AG04450 (cell line): ENCODE results near the gene FAM135A. TPM values are rescaled to one million over a fixed set of nuclear protein-coding genes. Genes with fewer than 3 reads are reported as not detected.
"Not testable (repeated sequence)": the region's sequence is repeated elsewhere in the genome, so short reads cannot be mapped to it uniquely, and the experiment has no call there.

ENCODE experiments used
- CTCF ChIA-PET: fragments of 300-600, 350-600 bp; formaldehyde crosslinking; extraction: SDS; loops from one replicate; lab custom pipeline; 2022; ENCODE audit warnings: antibody characterized with exemption, inconsistent platforms; lab: Charles Lee
- POLR2A ChIA-PET: fragments of 350-600 bp; formaldehyde crosslinking; extraction: SDS; loops from one replicate; lab custom pipeline; 2021; ENCODE audit warnings: antibody characterized with exemption, inconsistent platforms; lab: Yijun Ruan, JAX
- DNase-seq: peaks from one replicate; pipeline ENCODE4 v3.0.0-alpha.2; 2011; ENCODE audit warnings: low read depth, low spot score
- H3K27ac ChIP-seq: one replicate; pipeline ENCODE4 v1.5.1; 2012; ENCODE audit warnings: low read depth, low read length, control low read depth
- H3K27me3 ChIP-seq: one replicate; pipeline ENCODE4 v1.6.0; 2012; ENCODE audit warnings: low read length; ENCODE audit not compliant: control insufficient read depth, insufficient read depth
- H3K4me3 ChIP-seq: 2 replicates; pipeline ENCODE4 v1.5.1; 2011; ENCODE audit warnings: mild to moderate bottlenecking, low read depth, low read length, control low read depth
- H3K9me3 ChIP-seq: 2 replicates; pipeline ENCODE4 v1.5.1; 2012; ENCODE audit warnings: low read length; ENCODE audit not compliant: control insufficient read depth, insufficient read depth
- polyA plus RNA-seq: library from polyadenylated mRNA; depleted of rRNA; stranded (reverse); fragments of >200 nt; gene quantifications from 2 replicates; pipeline ENCODE4 v1.2.3, GENCODE V29; 2011
- TF ChIP-seq, protein P1 (sequence below): IDR thresholded peaks from 2 replicates; pipeline ENCODE4 v1.5.1; 2011; ENCODE audit warnings: low read depth, low read length, control low read depth, inconsistent platforms

The FAM135A gene
- polyA plus RNA-seq, 1 experiment, result 9.8 TPM

DNA sequence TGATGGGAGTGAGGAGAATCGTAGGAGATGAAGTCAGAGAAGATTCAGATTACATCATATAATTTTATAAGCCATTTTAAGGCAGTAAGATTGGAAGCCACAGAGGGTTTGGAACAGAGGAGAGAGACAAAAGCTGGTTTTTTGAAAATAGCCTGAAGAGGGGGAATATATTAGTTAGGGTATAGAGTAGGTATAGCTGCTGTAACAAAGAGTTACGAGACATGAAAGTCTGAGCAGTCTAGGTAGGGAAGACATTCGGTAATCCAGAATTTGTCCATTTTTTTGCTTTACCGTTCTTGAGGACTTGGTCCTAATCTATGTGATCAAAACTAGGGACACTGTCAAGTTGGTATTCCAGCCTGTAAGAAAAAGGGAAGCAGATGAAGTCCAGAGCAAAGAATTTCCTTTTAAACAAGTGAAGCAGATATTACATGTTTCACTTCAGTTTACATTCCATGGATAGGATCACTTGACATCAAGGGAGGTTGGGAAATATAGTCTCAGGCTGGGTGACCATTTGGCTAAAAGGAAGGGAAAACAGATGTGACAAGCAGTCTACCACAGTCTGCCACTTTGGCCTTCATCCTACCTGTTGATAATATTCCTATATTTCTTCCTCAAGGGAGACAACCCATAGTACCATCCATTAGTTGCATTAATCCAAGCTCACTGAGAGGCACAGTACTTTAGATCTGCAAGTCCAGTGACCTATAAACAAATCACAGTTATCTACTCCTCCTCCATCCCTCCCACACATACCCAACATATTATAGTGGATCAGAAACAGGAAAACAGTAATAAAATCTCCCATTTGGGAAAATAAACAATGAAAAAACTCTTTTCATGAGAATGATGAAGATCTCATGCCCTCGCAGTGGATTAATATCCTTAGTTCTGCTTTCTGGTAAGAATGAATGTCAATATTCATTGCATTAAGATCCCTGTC, 10.2 kb downstream of the FAM135A start:
- no peak for DNase-seq
- H3K27ac ChIP-seq, result no peak overlapping the region
- TF ChIP-seq, protein P1, sequence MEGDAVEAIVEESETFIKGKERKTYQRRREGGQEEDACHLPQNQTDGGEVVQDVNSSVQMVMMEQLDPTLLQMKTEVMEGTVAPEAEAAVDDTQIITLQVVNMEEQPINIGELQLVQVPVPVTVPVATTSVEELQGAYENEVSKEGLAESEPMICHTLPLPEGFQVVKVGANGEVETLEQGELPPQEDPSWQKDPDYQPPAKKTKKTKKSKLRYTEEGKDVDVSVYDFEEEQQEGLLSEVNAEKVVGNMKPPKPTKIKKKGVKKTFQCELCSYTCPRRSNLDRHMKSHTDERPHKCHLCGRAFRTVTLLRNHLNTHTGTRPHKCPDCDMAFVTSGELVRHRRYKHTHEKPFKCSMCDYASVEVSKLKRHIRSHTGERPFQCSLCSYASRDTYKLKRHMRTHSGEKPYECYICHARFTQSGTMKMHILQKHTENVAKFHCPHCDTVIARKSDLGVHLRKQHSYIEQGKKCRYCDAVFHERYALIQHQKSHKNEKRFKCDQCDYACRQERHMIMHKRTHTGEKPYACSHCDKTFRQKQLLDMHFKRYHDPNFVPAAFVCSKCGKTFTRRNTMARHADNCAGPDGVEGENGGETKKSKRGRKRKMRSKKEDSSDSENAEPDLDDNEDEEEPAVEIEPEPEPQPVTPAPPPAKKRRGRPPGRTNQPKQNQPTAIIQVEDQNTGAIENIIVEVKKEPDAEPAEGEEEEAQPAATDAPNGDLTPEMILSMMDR, result no peak
- no peak overlapping the region for H3K4me3 ChIP-seq
- POLR2A ChIA-PET, result interaction anchor here (1.5 kb wide), 1 partner anchor 10 kb away, joined by 3 read pairs; the partner anchor contains the start of gene FAM135A
- H3K27me3 ChIP-seq, result no peaks in the 10 kb centered on the region
- CTCF ChIA-PET, result interaction anchor here (0.7 to 2.6 kb wide), 2 partner anchors 52 to 54 kb away, joined by 4 to 7 read pairs; no protein-coding TSS in a partner anchor
- H3K9me3 ChIP-seq, result no peaks in the 10 kb centered on the region

DNA sequence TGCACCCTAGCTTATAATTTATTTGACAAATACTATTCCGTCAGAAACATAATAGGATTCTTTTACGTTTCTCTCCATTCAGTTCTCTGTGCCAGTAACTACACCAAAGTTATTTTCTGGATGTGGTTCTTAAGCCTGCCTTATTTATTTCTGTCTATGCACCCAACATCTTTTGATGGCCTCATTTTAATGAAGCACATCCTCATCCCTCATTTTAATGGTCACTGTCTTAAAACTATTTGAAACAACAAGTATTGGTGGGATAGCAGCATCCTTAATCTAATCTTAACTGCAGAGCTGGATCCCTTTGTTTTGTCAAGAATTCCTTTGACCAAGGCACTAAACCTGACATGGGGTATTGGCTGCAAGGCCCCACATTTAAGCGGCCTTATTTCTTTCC, 11.0 kb downstream of the FAM135A start:
- ChIA-PET POLR2A (interaction anchor here (1.5 kb wide), 1 partner anchor 11 kb away, joined by 3 read pairs; the partner anchor contains the start of gene FAM135A), CTCF (interaction anchor here (0.9 to 2.6 kb wide), 2 partner anchors 53 to 55 kb away, joined by 3 to 7 read pairs; no protein-coding TSS in a partner anchor)
- Histone ChIP-seq H3K4me3 (no peak overlapping the region), H3K9me3 (no peaks in the 10 kb centered on the region), H3K27me3 (no peaks in the 10 kb centered on the region), H3K27ac (no peak overlapping the region)
- no peak for DNase-seq
- TF ChIP-seq, protein P1, result no peak

DNA sequence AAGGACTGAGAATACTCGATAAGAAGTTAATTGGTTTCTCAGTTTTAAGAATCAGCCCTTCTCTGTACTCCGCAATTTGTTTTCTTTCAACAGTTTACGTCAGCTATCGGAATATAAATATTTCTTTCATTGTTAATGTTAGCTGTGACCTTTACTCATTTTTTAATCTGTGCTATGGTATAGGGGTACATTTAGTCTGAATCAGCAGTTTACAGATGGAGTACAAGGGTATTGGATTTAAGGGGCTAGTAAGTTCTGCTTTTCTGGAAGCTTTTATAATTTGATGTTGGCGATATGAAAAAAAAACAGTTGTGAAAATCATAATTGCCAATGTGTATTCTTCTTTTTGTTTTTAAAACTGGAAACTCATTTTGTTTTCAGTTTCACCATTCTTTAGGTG, 23.0 kb downstream of the FAM135A start:
- DNase-seq, result no peak
- H3K4me3 ChIP-seq, result no peak overlapping the region
- H3K9me3 ChIP-seq, result no peaks in the 10 kb centered on the region
- no peak overlapping the region for H3K27ac ChIP-seq
- POLR2A ChIA-PET, result no interaction called here
- TF ChIP-seq, protein P1, result no peak
- CTCF ChIA-PET, result no interaction called here
- H3K27me3 ChIP-seq, result no peaks in the 10 kb centered on the region

DNA sequence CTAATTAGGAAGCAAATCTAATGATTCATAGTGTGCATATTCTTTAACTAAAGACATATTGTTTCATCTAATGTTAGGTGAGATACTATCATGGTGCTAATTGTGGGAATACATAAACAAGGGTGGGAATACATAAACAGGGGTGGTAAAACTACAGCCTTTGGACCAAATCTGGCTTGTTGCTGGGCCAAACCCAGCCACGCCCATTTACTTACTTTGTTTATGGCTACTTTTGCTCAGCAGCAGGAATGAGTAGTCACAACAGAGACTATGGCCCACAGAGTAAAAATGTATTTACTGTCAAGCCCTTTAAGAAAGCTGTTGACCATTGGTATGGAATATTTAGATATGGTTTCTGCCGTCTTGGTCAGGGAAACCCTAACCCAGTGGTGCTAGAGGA, 31.7 kb downstream of the FAM135A start:
- no peaks in the 10 kb centered on the region for H3K27me3 ChIP-seq
- TF ChIP-seq, protein P1, result no peak
- H3K4me3 ChIP-seq, result no peak overlapping the region
- peaks cover 5% of the 10 kb centered on the region; the same call in 1 of the 2 replicates for H3K9me3 ChIP-seq
- no peak for DNase-seq
- ChIA-PET POLR2A (no interaction called here), CTCF (no interaction called here)
- H3K27ac ChIP-seq, result no peak overlapping the region

DNA sequence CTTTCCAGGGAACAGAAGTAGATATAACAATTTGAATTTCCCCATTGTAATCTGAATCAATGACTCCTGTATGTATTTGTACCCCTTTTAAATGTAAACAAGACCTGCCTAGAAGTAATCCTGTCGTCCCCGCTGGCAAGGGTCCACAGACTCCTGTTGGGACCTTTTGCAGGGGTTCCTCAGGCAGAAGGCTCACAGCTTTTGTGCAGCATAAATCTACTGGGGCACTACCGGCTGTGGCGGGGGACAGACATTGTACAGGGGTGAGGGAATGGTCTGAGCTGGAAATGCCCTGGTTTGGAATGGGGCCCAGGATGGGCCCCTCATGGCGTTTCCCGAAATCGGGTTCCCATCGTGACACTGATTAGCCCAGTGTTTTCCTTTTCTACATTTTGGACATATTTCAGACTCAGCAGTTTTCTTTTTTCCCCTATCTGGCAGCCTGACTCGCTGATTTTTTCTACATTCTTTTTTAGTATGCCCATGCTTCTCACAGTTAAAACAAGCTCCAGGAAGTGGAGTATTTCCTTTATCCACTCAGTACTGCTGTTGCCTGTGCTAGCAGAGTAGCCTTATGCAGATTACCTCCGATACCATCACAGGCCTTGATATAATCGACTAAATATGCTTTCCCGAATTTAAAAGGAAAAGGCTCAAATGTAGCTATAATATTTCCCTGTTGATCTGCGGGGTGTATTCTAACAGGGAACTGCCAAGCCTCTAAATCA, 34.2 kb downstream of the FAM135A start:
- DNase-seq, CTCF ChIA-PET, H3K4me3 ChIP-seq, H3K27me3 ChIP-seq, H3K27ac ChIP-seq, POLR2A ChIA-PET, H3K9me3 ChIP-seq: not testable (repeated sequence)

DNA sequence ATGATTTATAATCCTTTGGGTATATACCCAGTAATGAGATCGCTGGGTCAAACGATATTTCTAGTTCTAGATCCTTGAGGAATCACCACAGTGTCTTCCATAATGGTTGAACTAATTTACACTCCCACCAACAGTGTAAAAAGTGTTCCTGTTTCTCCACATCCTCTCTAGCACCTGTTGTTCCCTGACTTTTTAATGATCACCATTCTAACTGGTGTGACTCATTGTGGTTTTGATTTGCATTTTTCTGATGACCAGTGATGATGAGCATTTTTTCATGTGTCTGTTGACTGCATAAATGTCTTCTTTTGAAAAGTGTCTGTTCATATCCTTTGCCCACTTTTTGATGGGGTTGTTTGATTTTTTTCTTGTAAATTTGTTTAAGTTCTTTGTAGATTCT, 40.6 kb downstream of the FAM135A start:
- H3K27ac ChIP-seq, CTCF ChIA-PET, H3K4me3 ChIP-seq, H3K9me3 ChIP-seq, POLR2A ChIA-PET, DNase-seq, H3K27me3 ChIP-seq: not testable (repeated sequence)
